ENCODE results near the gene SLC29A3.

The SLC29A3 gene

DNA sequence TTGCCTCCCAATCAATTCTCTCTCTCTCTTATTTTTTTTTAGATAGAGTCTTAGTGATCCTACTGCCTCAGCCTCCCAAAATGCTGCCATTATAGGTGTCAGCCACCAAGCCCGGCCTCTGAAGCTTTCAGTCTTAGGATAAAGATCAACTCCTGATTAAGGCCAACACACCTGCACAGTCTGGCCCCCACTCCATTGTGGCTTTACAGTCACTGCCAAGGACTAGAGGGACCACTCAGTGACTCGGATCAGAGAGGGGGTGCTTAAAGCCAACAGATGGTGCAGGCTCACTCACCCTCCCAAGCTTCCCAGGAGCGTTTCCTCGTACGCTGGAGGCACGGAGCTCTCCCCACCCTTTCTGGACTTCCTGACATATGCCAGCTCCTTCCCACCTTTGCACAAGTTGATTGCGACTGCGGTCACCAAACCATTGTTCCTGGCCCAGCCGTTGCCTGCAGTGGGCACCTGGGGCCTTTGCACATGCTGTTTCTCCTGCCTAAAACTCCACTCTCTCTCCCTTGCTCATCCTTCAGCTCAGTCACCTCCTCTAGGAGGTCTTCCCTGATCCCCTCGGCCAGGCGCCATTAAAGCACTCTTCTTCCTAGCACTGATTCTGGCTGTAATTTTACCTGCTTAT lies 76.0 kb downstream of the SLC29A3 start:
- ATAC-seq (ENCODE audit: insufficient read depth, low read depth) (no peak), DNase-seq (no peak)
- H3K36me3 ChIP-seq (ENCODE audit: insufficient read depth, low read length) = no peaks in the 10 kb centered on the region
- no peak overlapping the region for H3K4me3 ChIP-seq (ENCODE audit: low read depth in 1 of 2, low read length in 2 of 2)
- no peaks in the 10 kb centered on the region; the same call in 1 of the 2 replicates for H4K20me1 ChIP-seq (ENCODE audit: insufficient read depth, low read length)
- no peaks in the 10 kb centered on the region for H3K4me1 ChIP-seq (ENCODE audit: insufficient read depth, low read length)
- H3K27ac ChIP-seq (ENCODE audit: low read length) = no peak overlapping the region
- H3K79me2 ChIP-seq (ENCODE audit: insufficient read depth, low read length) = no peaks in the 10 kb centered on the region
- no peak overlapping the region for H3K4me2 ChIP-seq (ENCODE audit: insufficient read depth, low read length)
- H3K9me3 ChIP-seq (ENCODE audit: insufficient read depth, low read length, severe bottlenecking) = no peaks in the 10 kb centered on the region
- TF ChIP-seq, protein P1, sequence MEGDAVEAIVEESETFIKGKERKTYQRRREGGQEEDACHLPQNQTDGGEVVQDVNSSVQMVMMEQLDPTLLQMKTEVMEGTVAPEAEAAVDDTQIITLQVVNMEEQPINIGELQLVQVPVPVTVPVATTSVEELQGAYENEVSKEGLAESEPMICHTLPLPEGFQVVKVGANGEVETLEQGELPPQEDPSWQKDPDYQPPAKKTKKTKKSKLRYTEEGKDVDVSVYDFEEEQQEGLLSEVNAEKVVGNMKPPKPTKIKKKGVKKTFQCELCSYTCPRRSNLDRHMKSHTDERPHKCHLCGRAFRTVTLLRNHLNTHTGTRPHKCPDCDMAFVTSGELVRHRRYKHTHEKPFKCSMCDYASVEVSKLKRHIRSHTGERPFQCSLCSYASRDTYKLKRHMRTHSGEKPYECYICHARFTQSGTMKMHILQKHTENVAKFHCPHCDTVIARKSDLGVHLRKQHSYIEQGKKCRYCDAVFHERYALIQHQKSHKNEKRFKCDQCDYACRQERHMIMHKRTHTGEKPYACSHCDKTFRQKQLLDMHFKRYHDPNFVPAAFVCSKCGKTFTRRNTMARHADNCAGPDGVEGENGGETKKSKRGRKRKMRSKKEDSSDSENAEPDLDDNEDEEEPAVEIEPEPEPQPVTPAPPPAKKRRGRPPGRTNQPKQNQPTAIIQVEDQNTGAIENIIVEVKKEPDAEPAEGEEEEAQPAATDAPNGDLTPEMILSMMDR (IDR thresholded peaks at IDR 0.05; ENCODE audit: borderline replicate concordance, extremely low read depth, low read length, poor library complexity, severe bottlenecking) = no peak
- no peak for TF ChIP-seq EZH2 (IDR thresholded peaks at IDR 0.05; ENCODE audit: borderline replicate concordance, low read depth, low read length, severe bottlenecking)
- H3K9ac ChIP-seq (ENCODE audit: low read depth, low read length) = no peak overlapping the region
- peaks cover 42% of the 10 kb centered on the region for H3K27me3 ChIP-seq (ENCODE audit: insufficient read depth, low read length, poor library complexity)
- H2AFZ ChIP-seq (ENCODE audit: low read depth, low read length) = no peak overlapping the region

DNA sequence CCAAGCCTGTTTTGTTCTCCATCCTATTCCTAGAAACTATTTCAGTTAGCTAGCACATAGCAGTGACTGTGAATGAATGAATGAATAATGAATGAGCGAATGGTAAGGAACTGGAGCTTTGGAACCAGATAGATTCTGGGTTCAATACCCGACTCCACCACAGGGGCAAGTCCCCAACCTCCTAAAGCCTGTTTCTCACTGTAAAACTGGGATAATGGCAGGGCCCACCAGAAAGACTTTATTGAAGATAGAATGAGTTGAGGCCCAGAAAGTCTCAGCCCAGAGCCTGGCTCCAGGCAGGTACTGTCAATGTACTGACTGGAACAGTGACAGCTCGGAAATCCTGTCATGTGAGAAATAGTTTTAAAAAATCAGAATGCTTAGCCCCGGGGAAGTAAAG lies 76.6 kb downstream of the SLC29A3 start:
- no peak overlapping the region for H3K4me3 ChIP-seq (ENCODE audit: low read depth in 1 of 2, low read length in 2 of 2)
- no peak overlapping the region for H2AFZ ChIP-seq (ENCODE audit: low read depth, low read length)
- H3K9ac ChIP-seq (ENCODE audit: low read depth, low read length) = no peak overlapping the region
- peaks cover 37% of the 10 kb centered on the region for H3K27me3 ChIP-seq (ENCODE audit: insufficient read depth, low read length, poor library complexity)
- no peaks in the 10 kb centered on the region for H3K36me3 ChIP-seq (ENCODE audit: insufficient read depth, low read length)
- no peaks in the 10 kb centered on the region for H3K79me2 ChIP-seq (ENCODE audit: insufficient read depth, low read length)
- H4K20me1 ChIP-seq (ENCODE audit: insufficient read depth, low read length) = no peaks in the 10 kb centered on the region; the same call in 1 of the 2 replicates
- H3K27ac ChIP-seq (ENCODE audit: low read length) = no peak overlapping the region
- ATAC-seq (ENCODE audit: insufficient read depth, low read depth) (no peak), DNase-seq (no peak)
- no peaks in the 10 kb centered on the region for H3K9me3 ChIP-seq (ENCODE audit: insufficient read depth, low read length, severe bottlenecking)
- H3K4me2 ChIP-seq (ENCODE audit: insufficient read depth, low read length) = no peak overlapping the region
- H3K4me1 ChIP-seq (ENCODE audit: insufficient read depth, low read length) = no peaks in the 10 kb centered on the region
- TF ChIP-seq, protein P1 (IDR thresholded peaks at IDR 0.05; ENCODE audit: borderline replicate concordance, extremely low read depth, low read length, poor library complexity, severe bottlenecking) = no peak
- TF ChIP-seq EZH2 (IDR thresholded peaks at IDR 0.05; ENCODE audit: borderline replicate concordance, low read depth, low read length, severe bottlenecking) = no peak

DNA sequence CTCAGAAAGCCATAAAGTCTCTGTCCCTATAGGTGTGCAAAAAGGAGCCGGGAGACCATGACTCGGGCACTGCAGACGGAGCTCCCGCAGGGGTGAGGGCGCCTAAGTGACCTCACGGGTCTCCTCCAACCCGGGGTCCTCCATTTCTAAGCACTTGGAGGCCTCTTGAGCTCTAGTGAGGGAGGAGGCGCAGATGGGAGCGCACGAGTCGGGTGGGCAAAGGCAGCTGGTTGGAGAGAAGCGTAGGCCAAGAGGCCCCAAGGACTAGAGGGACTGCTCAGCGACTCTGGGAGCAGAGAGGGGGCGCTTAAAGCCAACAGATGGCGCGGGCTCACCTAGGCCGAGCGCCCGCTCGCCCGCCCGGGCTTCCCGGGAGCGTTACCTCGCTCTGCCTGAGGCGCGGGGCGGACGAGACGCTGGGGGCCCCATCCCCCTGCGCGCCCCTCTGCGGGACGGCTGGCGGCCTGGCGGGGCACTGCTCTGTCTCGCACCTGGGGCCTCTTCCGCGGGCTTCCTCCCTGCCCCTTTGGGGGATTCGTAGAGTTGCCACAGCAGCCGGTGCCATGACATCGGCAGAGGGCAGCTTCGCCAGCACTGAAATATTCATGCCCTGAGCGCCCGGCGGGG lies 77.1 kb downstream of the SLC29A3 start:
- Histone ChIP-seq H3K79me2 (ENCODE audit: insufficient read depth, low read length) (no peaks in the 10 kb centered on the region), H3K4me2 (ENCODE audit: insufficient read depth, low read length) (no peak overlapping the region)
- TF ChIP-seq EZH2 (IDR thresholded peaks at IDR 0.05; ENCODE audit: borderline replicate concordance, low read depth, low read length, severe bottlenecking) = no peak
- TF ChIP-seq, protein P1 (IDR thresholded peaks at IDR 0.05; ENCODE audit: borderline replicate concordance, extremely low read depth, low read length, poor library complexity, severe bottlenecking) = no peak

More for the DNA sequence above, 77.1 kb downstream of the SLC29A3 start:
- no peak overlapping the region for H3K9ac ChIP-seq (ENCODE audit: low read depth, low read length)
- H3K4me3 ChIP-seq (ENCODE audit: low read depth in 1 of 2, low read length in 2 of 2) = no peak overlapping the region
- H3K4me1 ChIP-seq (ENCODE audit: insufficient read depth, low read length) = no peaks in the 10 kb centered on the region
- DNase-seq (no peak), ATAC-seq (ENCODE audit: insufficient read depth, low read depth) (peak; percentile 37; the same call in 2 of the 3 replicates)
- peaks cover 32% of the 10 kb centered on the region for H3K27me3 ChIP-seq (ENCODE audit: insufficient read depth, low read length, poor library complexity)
- no peak overlapping the region for H3K27ac ChIP-seq (ENCODE audit: low read length)
- H4K20me1 ChIP-seq (ENCODE audit: insufficient read depth, low read length) = no peaks in the 10 kb centered on the region; the same call in 1 of the 2 replicates
- no peaks in the 10 kb centered on the region for H3K9me3 ChIP-seq (ENCODE audit: insufficient read depth, low read length, severe bottlenecking)
- H2AFZ ChIP-seq (ENCODE audit: low read depth, low read length) = no peak overlapping the region
- no peaks in the 10 kb centered on the region for H3K36me3 ChIP-seq (ENCODE audit: insufficient read depth, low read length)

All from DND-41 (cell line).